RPMI8226 (cell line): Measurements from ENCODE around the gene PFN4.

Experiments
- DNase-seq: peaks from one replicate; pipeline ENCODE4 v3.0.0-alpha.2; 2015

PFN4 gene

DNA sequence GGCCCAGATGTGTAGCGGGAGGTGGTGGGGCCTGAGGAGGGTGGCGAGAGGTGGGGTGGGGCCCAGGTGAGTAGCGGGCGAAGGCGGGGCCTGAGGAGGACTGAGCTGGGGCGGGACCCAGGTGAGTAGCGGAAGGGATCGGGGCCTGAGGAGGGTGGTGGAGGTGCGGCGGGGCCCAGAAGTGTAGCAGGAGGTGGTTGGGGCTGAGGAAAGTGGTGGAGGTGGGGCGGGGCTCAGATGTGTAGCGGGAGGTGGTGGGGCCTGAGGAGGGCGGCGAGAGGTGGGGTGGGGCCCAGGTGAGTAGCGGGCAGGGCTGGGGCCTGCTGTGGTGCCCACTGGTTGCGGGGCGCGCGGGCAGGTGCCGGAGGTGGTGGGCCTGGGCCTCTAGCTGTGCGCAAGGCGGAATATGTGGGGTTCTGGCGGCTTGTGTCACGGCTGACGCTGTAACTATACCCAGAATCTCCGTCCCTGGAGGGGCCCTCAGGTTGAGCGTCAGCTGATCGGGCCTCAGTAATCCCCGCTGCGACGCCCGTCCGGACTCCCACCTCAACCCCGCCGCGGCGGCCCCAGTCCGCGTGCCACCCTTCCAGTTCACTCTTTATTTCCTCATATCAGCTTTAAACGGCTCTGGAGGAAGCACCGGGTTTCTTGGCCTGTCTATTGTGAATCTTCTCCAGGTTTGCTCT, 46.1 kb downstream of the PFN4 start:
- DNase-seq = peak; percentile 25

DNA sequence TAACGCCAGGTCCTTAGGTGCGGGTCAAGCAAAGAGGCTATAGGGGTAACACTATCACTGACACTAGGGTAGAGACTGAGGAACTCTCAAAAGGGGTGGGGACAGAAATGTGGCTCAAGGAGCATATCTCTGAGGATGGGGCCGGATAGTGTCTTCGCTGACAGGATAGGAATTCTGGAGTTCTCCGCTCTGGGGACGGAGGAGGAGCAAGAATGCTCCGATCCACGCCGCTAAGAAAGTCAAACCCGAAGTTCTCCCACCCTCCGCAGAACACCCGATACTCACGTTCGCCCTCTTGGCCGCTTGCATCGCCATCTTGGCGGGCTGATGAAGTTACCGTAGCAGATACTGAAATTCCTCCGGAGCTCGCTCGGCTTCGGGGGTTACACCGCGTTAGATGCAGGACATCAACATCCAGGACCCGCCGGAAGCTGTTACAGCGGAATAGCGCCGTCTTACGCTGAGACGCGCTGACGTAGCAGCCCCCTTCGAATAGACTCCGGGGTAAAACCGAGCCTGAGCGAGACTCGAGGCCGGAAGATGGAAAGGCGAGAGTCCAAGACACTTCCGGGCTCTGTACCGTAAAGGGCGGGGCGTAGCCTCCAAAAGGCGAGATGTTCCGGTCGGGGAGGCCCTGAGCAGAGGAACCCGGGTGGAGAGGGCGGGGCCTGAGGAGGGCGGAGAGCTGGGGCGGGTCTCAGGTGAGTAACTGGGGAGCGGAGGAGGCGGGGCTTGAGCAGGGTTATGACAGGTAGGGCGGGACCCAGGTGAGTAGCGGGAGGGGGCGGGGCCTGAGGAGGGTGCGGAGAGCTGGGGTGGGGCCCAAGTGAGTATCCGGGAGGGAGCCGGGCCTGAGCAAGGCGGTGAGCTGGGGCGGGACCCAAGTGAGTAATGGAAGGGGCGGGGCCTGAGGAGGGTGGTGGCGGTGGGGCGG, 47.0 kb downstream of the PFN4 start, which contains the start of gene SF3B6:
Gene SF3B6, minus strand, starts transcription at position 412 of the 934 bp plus-strand sequence. Its CDS starts 97 bp downstream, at position 315.
- peak; percentile 100 for DNase-seq

DNA sequence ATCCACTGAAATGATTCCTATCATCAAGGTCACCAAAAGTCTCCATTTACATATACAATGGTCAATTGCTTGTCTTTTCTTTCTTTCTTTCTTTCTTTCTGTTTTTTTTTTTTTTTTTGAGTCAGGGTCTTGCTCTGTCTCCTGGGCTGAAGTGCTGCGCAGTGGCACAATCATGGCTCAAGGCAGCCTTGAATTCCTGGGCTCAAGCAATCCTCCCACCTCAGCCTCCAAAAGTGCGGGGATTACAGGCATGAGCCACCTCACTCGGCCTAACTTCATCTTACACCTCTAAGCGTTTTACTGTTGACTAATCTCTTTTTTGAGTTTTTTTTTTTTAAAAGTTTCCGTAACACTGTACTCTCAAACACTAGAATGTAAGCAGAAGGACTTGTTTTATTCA, 47.9 kb downstream of the PFN4 start:
- DNase-seq = no peak

DNA sequence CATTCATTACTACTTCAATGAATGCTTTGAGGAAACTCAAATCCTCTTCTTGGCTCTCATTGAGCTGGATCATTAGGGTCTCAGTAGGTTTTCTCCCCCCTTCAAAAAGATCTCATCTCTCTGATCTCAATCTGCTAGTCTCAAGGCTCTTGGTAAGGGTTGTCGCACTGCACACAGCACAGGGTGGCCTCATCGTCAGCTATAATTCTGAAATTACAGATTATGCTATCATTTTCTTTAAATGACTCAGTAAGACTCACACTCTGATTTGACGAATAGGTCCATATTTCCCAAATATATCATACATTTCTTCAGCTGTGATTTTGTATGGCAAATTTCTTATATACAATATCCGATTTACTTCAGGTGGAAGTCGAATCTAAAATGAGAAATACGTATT, 49.3 kb downstream of the PFN4 start:
- DNase-seq = no peak

DNA sequence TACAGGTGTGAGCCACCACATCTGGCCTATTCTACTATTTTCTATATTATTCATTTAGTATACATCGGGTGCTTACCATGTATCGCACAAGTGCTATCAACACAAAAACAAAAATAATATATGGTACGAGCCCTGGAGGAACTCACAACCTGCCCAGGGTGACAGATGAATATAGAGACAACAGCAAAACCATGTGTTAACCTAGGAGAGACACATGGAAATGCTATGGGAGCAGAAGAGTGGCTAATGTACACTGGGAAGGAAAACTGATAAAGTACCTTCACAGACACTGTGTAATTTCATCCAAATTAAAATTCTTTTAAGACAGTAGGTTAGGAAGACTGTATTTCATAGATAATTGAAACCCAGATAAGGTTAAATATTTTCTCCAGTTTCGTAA, 50.9 kb downstream of the PFN4 start:
- no peak for DNase-seq

DNA sequence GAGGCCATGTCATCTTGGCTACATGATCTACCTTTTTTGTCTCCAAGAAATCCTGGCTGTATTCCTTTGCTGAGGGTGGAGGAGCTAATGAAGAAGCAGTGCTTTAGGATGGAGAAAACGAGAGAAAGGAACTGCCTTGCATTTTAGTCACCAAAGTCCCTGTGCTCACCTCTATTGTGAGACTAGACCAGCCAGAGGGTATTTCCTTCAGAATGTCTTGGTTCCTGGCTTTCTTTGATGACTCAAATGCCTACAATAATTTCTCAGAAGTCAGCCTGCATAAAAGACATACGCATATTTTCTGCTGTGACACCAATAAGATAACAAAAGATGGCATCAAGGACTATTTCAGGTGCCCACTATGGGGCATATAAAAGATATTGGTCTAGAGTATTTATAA, 57.8 kb downstream of the PFN4 start:
- DNase-seq = no peak
